Right atrium auricular region (tissue), 2 donors: ENCODE results near the gene FANCI. TPM values are rescaled to one million over a fixed set of nuclear protein-coding genes. Genes with fewer than 3 reads are reported as not detected.

Experiments
- DNase-seq: peaks from one replicate; pipeline ENCODE4 v3.0.0-alpha.2; 2019; ENCODE audit warnings: low spot score
- H3K27ac ChIP-seq, 2 donors: fragments of 200-600 bp; sonication (generic); 1 replicate in 1 of 2; 2 replicates in 1 of 2; pipeline ENCODE4 v1.5.1; 2016 to 2019
- H3K27me3 ChIP-seq, 2 donors: fragments of 200-600 bp; sonication (generic); one replicate each; pipeline versions ENCODE4 v1.5.1 to v1.6.0; 2017 to 2019
- H3K36me3 ChIP-seq: fragments of 200-600 bp; sonication (generic); one replicate; pipeline ENCODE4 v1.5.1; 2016
- H3K4me1 ChIP-seq, 2 donors: fragments of 200-600 bp; sonication (generic); one replicate each; pipeline versions ENCODE4 v1.5.1 to v1.6.0; 2017 to 2019
- H3K4me3 ChIP-seq, 2 donors: fragments of 200-600 bp; sonication (generic); 1 replicate in 1 of 2; 2 replicates in 1 of 2; pipeline ENCODE4 v1.5.1; 2017 to 2019; ENCODE audit warnings: mild to moderate bottlenecking in 1 of 2, moderate library complexity in 1 of 2
- H3K9me3 ChIP-seq, 2 donors: fragments of 200-600 bp; sonication (generic); one replicate each; pipeline ENCODE4 v1.5.1; 2019
- CTCF ChIP-seq, 2 donors: fragments of 200-600 bp; sonication (generic); IDR thresholded peaks; one replicate each; pipeline ENCODE4 v1.5.1; 2019; ENCODE audit warnings: antibody characterized with exemption in 2 of 2
- total RNA-seq, 2 donors: library from RNA; depleted of rRNA; stranded (reverse); fragments of >200 nt; gene quantifications; one replicate each; pipeline ENCODE4 v1.1.0, GENCODE V29; 2016

Gene FANCI
- total RNA-seq, 2 donors from 2014 or later: 0.79 to 1.6 TPM

DNA sequence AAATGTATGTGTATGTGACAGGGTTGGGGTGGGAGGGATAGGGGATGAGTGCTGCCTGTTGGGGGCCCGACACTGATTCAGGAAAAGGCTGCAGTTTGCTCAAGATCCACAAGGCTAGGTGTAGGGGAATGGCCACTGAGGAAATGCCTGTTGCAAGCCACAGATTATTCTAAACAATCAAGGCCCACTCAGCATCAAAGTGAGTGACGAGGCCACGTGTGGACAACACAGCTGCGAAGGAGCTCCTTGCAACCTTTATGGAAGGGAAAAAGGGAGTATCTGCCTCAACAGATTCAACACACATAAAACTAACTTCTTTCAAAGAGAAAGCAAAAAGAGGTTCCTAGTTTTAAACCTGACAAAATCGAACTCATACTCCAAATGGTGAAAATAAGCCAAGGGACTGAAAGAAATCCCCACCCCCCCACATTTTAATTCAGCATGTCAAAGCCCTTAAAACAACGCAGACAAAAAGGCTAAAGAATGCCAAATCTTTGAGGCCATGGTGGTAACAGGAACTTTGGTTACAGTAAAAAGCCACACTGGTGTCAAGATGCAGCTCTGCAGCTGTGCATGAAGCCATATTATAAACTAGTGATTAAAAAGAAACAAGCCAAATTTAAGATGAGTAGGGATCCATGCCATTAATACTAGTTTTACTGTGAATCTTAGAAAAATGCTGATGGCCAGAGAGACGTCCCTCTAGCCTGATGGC lies 87.3 kb downstream of the FANCI start:
- H3K36me3 ChIP-seq: peaks cover 71% of the 10 kb centered on the region
- H3K27me3 ChIP-seq: no peaks in the 10 kb centered on the region
- no peak for TF ChIP-seq CTCF (IDR thresholded peaks at IDR 0.05)
- H3K4me1 ChIP-seq: peaks cover 0 to 61% of the 10 kb centered on the region in 2 donors
- no peak for DNase-seq
- H3K4me3 ChIP-seq: no peak overlapping the region
- H3K27ac ChIP-seq: no peak overlapping the region
- H3K9me3 ChIP-seq: no peaks in the 10 kb centered on the region

GRCh38 chr15:89332446-89332845 lies 88.7 kb downstream of the FANCI start:
- Histone ChIP-seq H3K27ac (no peak overlapping the region), H3K4me3 (no peak overlapping the region), H3K27me3 (no peaks in the 10 kb centered on the region), H3K36me3 (peaks cover 57% of the 10 kb centered on the region), H3K9me3 (no peaks in the 10 kb centered on the region), H3K4me1 (peaks cover 0 to 61% of the 10 kb centered on the region in 2 donors)
- TF ChIP-seq CTCF (IDR thresholded peaks at IDR 0.05): peak in 1 of 2 donors; percentile 29
- no peak for DNase-seq

DNA sequence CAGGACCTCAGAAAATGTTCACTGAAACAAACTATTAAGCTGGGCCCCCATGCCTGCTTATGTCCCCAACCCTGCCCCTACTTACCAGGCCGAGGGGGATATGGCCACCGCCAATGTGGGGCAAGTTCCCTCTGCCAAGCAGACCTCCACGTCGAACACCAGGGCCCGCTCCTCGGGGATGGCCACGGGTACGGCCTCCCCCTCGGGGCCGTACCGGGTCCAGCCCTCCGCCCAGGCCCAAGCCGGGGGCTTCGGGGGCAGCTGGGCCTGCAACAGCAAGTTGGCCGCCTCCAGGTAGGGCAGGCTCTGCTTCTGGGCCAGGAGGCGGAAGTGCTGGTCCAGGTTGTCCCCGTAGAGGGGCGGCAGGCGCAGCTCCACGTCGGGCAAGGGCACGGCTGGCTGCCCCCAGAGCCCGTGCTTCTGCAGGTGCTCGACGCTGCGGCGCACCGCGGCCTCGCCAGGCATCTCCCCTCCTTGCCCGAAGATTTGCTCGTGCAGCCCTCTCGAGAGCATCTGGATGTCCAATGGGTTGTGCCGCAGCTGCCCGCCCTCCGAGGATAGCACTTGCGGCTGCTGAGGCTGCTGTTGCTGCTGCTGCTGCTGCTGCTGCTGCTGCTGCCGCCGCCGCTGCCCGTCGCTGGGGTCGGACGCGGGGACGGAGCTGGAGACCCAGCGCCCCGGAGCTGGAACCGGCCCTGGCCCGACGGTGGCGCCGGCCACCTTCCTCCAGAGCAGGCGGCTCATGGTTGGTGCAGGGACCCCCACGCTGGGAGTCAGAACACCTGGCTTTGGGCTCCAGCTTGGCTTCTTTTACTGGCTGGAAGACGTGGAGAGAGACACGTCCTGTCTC lies 89.5 kb downstream of the FANCI start:
- Histone ChIP-seq H3K9me3 (no peaks in the 10 kb centered on the region), H3K4me1 (peaks cover 0 to 61% of the 10 kb centered on the region in 2 donors), H3K27ac (peak overlapping the region in 1 of 2 donors; percentile 91), H3K36me3 (peaks cover 51% of the 10 kb centered on the region), H3K4me3 (peak overlapping the region; percentile 86 to 90), H3K27me3 (no peaks in the 10 kb centered on the region)
- no peak for DNase-seq
- no peak for TF ChIP-seq CTCF (IDR thresholded peaks at IDR 0.05)

GRCh38 chr15:89333959-89334509 lies 90.3 kb downstream of the FANCI start:
- peak; percentile 61 for DNase-seq
- Histone ChIP-seq H3K27ac (peak overlapping the region; percentile 91 to 93), H3K4me3 (peak overlapping the region; percentile 86 to 90), H3K27me3 (no peaks in the 10 kb centered on the region), H3K36me3 (peaks cover 43% of the 10 kb centered on the region), H3K4me1 (peaks cover 0 to 57% of the 10 kb centered on the region in 2 donors), H3K9me3 (no peaks in the 10 kb centered on the region)
- no peak for TF ChIP-seq CTCF (IDR thresholded peaks at IDR 0.05)

DNA sequence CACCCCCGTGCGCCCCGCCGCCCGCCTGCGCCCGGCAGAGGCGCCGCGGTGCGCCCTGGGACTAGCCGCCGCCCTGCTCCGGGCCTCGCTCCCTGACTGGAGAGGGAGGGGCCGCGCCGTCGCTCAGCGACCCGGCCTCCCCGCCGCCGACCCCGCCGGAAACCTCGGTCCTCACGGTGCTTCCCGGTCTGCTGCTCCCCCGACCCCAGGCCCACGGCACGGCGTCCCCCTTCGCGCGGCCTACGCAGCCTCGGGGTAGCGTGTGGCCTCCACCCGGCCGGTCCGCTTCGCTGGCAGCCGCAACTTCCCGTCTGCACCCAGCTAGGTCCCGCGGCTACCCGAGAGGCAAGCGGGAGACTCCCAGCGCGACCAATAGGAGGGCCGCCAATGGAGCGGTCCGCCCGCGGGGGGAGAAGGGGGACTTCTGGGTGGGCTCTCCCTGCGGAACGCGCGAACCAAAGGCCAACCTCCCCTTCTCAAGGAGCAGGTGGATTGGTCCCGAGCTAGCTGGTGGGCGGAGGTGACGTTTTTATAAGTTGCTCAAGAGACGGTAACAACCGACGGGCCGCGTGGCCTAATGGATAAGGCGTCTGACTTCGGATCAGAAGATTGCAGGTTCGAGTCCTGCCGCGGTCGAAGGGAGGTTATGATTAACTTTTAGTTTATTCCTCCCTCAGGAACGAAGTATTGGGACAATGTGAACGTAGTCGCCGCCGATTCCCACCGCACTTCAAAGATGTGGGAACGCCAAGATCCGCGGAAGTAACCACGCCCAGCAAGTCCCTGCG lies 90.9 kb downstream of the FANCI start, which contains the start of gene POLG:
Gene POLG, minus strand, starts transcription at position 315 of the 788 bp plus-strand sequence. CDS start 1,070 bp downstream, outside the sequence.
- Histone ChIP-seq H3K27me3 (no peaks in the 10 kb centered on the region), H3K36me3 (peaks cover 36% of the 10 kb centered on the region), H3K4me1 (peaks cover 0 to 51% of the 10 kb centered on the region in 2 donors), H3K9me3 (no peaks in the 10 kb centered on the region), H3K4me3 (peak within 1 kb of the TSS; percentile 86 to 90), H3K27ac (peak within 1 kb of the TSS; percentile 91 to 93)
- TF ChIP-seq CTCF (IDR thresholded peaks at IDR 0.05): no peak
- peak; percentile 99 for DNase-seq
